GM19351 (cell line): ENCODE data around the gene PDE8B.
A peak's percentile ranks its signal among the peaks of the same experiment; 100 is the strongest.
"Not testable (repeated sequence)": the region's sequence is repeated elsewhere in the genome, so short reads cannot be mapped to it uniquely, and the experiment has no call there.

Experiments
- ATAC-seq: cut with Tn5 transposase; IDR thresholded peaks from one replicate; pipeline ENCODE4 v1.9.1; 2021; ENCODE audit warnings: mild to moderate bottlenecking, moderate library complexity; ENCODE audit not compliant: unreplicated experiment

The PDE8B gene

DNA sequence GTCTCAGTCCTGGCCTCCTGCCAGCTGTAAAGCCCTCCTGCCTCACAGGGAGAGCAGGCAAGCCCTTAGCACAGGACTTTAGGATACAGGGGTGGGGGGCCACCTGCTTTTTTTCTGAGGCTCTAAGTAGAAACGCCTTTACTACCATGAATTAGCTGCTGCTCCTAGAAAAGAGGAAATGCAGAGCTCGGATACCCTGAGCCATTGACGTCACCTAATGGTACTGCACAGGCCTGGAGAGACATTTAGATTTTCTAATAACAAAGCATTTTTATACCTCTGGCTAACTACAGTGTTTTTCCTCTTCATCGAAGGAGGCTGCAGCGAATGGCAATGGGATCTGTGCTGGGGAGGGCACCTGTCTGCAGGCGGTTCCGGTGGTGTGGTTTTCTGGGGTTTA lies 144.6 kb downstream of the PDE8B start:
- no peak for ATAC-seq

- ATAC-seq, result no peak
Observed at GRCh38 chr5:77355751-77356150, 145.3 kb downstream of the PDE8B start.

- ATAC-seq, result peak; percentile 95
Observed at GRCh38 chr5:77356740-77357139, 146.3 kb downstream of the PDE8B start.

GRCh38 chr5:77358255-77359205 lies 148.1 kb downstream of the PDE8B start:
- no peak for ATAC-seq

GRCh38 chr5:77359231-77359630 lies 148.8 kb downstream of the PDE8B start:
- ATAC-seq, result no peak

- ATAC-seq, result no peak
Observed at GRCh38 chr5:77360381-77360780, 149.9 kb downstream of the PDE8B start.

DNA sequence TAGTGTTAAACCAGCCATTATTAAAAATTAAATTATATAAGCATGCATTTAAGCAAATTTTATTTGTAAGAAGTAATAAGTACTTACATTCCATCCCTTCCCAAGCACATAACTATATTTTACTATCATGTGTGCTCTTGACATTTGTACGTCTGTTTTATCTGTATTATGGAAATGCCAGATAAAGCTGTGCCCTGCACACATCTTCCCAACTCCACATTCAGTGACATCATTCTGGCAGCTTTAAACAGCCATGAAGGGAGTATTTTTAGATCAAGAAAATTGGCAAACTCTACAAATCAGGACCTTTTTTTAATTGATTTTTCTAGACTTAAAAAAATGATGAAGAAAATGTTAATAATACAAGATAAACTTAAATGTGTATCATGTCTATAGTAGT lies 150.5 kb downstream of the PDE8B start:
- no peak for ATAC-seq

DNA sequence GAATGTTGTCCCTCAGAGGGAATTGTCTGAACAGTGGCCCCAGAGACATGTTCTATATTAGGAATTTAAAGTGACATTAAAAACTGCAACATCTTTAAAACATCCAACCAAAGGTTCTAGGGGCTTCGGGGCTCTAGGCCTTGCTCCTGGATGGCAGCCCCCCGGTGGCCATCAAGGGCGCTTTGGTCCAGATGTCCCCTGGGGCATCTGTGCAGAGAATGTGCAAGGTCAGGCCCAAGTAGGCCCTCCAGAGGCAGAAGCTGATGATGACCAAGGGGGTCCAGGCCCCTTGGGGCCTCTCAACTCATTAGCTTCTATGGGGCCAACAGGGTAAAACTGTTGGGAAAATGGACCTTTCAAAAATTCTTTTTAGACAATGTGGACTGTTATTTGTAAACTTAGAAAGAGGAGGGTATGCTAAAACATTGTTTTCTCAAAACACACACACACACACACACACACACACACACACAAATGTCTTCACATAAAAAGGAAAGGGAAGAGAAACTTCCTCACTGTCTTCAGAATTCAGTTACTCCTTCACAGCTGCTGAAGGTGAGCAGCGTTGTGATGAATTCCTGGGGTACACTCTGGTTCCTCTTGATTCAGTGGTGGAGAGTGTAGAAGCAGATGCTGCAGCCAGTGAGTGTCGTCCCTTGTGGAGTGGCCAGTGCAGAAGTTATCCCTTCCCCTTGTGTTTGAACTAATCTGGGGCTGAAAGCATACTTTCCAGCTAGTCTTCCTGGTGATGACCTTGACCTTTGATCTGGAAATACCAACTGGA lies 156.4 kb downstream of the PDE8B start:
- no peak for ATAC-seq

- no peak for ATAC-seq
Observed at GRCh38 chr5:77367741-77368140, 157.3 kb downstream of the PDE8B start.

GRCh38 chr5:77368367-77368766 lies 157.9 kb downstream of the PDE8B start:
- no peak for ATAC-seq

GRCh38 chr5:77369566-77369965 lies 159.1 kb downstream of the PDE8B start:
- no peak for ATAC-seq

- no peak for ATAC-seq
Observed at GRCh38 chr5:77374686-77375085, 164.2 kb downstream of the PDE8B start.

- no peak for ATAC-seq
Observed at GRCh38 chr5:77376609-77377300, 166.3 kb downstream of the PDE8B start.

DNA sequence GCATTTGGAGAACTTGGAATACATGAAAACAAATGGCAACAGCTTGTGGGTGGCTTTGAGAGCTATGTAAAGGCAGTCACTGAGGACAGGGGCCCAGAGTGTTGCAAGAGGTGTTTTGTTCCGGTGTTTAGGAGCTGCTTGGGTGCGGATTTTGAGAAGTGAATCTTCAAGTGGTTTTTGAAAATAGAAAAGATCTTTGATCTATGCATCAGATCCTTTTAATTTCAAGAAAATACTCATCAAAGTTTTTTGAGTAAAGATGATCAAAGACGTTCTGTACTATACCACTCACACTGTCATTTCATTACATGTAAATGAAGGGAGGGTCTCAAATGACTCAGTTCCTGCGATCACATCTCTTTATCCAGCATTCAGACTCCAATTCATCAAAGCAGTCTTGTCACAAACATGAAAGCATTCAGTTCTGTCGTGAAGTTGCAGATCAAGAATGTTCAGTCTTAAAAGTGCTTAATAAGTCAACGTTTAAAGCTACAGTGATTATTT lies 169.1 kb downstream of the PDE8B start:
- peak; percentile 89 for ATAC-seq

GRCh38 chr5:77380636-77381035 lies 170.2 kb downstream of the PDE8B start:
- ATAC-seq, result no peak

GRCh38 chr5:77383336-77383735 lies 172.9 kb downstream of the PDE8B start:
- not testable (repeated sequence) for ATAC-seq

DNA sequence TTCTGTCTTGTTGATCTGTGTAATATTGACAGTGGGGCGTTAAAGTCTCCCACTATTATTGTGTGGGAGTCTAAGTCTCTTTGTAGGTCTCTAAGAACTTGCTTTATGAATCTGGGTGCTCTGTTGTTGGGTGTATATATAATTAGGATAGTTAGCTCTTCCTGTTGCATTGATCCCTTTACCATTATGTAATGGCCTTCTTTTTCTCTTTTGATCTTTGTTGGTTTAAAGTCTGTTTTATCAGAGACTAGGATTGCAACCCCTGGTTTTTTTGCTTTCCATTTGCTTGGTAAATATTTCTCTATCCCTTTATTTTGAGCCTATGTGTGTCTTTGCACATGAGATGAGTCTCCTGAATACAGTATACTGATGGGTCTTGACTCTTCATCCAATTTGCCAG lies 175.9 kb downstream of the PDE8B start:
- ATAC-seq, result not testable (repeated sequence)

DNA sequence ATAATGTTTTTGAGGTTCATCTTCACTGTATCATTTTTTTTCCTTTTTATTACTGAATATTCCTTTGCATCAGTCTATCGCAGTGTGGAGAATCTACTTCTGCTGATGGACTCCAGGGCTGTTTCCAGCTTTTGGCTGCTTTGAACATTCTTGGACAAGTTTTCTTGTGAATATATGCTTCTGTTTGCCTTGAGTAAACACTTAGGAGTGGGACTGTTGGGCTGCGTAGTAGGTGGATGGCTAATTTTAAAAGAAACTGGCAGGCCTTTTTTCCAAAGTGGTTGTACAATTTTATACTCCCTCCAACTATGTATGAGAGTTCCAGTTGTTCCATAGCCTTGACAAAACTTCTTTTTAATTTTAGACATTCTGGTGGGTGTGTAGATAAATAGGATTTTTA lies 179.3 kb downstream of the PDE8B start:
- ATAC-seq, result no peak

DNA sequence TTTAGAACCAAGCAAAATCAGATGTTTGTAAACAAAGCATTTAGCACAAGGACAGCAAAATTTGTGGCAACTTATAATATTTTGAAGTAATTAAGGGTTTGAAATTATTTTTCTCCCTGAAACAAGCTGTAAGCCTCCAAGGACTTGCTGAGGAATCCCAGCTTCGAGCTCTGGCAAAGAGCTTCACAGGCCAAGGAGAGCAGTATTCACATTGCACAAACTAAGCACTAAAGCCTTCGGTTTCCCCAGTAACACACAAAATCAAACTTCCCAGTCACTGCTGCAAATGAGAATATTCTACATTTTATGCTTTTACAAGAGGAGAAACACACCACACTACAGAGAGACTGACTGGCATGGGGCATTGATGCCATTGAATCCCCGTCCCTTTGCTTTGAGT lies 179.7 kb downstream of the PDE8B start:
- ATAC-seq, result no peak

DNA sequence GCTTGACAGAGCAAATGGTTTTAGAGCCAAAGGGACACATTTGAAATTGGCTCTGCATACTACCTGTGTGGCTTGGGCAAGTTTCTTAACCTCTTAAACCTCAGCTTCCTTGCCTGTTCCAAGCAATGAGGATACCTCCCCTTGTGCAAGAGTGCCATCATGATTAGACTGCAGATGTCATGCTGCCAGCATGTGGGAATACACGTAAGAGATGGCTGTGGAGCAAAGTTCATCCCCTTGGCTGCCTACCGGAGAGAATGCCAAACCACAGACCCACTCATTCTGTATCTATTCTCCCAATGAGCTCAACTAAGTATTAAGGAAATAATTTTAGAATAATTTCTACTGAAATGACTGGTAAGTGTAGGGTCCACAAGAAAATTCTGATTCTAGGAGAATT lies 180.3 kb downstream of the PDE8B start:
- no peak for ATAC-seq

DNA sequence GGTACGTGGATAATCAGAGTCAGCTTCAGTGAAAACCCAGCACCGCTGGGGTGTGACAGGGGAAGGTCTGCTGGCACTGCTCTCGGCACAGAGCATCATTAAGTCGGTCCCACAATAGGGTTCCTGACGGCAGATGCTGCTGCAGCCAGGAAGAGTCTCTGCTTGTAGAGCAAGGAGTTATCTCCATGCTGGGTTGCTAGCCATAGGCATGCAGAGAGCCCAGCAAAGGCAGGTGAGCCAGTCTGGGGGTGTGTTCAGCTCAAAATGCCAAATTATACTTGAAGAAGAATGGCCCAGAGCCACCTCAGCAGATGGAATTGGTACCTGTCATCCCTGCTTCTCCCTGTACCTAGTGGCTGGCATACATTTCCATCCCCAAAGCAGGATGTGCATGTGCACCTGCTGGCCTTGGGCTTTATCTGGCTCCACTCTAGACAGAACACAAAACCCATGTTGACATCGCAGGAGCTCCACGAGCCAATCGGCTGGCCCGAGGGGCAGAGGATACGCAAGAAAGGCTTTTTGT lies 180.8 kb downstream of the PDE8B start:
- no peak for ATAC-seq
